ENCODE data around the gene C3orf18. TPM values are rescaled to one million over a fixed set of nuclear protein-coding genes. Genes with fewer than 3 reads are reported as not detected.
A peak's percentile ranks its signal among the peaks of the same experiment; 100 is the strongest.

Gene C3orf18
- total RNA-seq, 1 donor from 2014 or later, result 10.8 TPM

GRCh38 chr3:50550079-50550736 lies 17.3 kb downstream of the C3orf18 start:
- Histone ChIP-seq H3K4me1 (no peaks in the 10 kb centered on the region), H3K4me3 (no peak overlapping the region), H3K27ac (no peak overlapping the region), H3K9me3 (no peaks in the 10 kb centered on the region), H3K36me3 (no peaks in the 10 kb centered on the region), H3K27me3 (no peaks in the 10 kb centered on the region)
- TF ChIP-seq POLR2AphosphoS5 (IDR thresholded peaks at IDR 0.05; ENCODE audit: insufficient read depth in 1 of 2, low read depth in 1 of 2) (no peak), POLR2A (IDR thresholded peaks at IDR 0.05) (no peak), CTCF (IDR thresholded peaks at IDR 0.05) (peak; percentile 31 to 70 (median 47))
- DNase-seq (ENCODE audit: extremely low spot score in 2 of 2), result no peak
- intact Hi-C loops (cut with DNase I), result loop anchor here (5.0 kb wide), 1 partner anchor 113 kb away; no protein-coding TSS in a partner anchor

DNA sequence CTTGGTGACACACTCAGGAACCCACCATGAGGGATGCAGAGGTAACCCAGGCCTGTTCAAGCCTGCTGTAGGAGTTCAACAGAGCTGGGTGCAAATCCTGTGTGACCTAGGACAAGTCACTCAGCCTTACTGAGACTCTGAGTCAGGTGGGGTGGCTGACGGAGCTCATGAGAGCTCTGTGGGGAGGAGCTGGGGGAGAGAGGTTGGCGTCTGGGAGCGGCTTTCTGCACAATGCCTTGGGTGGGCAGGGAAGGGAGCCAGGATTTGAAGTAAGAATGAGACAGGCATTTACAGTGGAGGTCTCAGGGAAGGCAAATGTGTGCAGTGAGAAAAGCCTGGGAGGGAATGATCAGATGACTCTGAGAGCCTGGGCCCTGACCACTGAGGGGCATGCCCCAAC lies 18.3 kb downstream of the C3orf18 start:
- H3K4me1 ChIP-seq, result no peaks in the 10 kb centered on the region
- no peak overlapping the region for H3K27ac ChIP-seq
- DNase-seq (ENCODE audit: extremely low spot score in 2 of 2), result no peak
- intact Hi-C loops (cut with DNase I), result loop anchor here (5.0 kb wide), 1 partner anchor 192 kb away; the partner anchor contains the start of gene TMEM115
- H3K27me3 ChIP-seq, result no peaks in the 10 kb centered on the region
- TF ChIP-seq POLR2A (IDR thresholded peaks at IDR 0.05), result no peak
- no peak for TF ChIP-seq POLR2AphosphoS5 (IDR thresholded peaks at IDR 0.05; ENCODE audit: insufficient read depth in 1 of 2, low read depth in 1 of 2)
- TF ChIP-seq CTCF (IDR thresholded peaks at IDR 0.05), result no peak
- no peaks in the 10 kb centered on the region for H3K9me3 ChIP-seq
- H3K36me3 ChIP-seq, result no peaks in the 10 kb centered on the region
- no peak overlapping the region for H3K4me3 ChIP-seq

DNA sequence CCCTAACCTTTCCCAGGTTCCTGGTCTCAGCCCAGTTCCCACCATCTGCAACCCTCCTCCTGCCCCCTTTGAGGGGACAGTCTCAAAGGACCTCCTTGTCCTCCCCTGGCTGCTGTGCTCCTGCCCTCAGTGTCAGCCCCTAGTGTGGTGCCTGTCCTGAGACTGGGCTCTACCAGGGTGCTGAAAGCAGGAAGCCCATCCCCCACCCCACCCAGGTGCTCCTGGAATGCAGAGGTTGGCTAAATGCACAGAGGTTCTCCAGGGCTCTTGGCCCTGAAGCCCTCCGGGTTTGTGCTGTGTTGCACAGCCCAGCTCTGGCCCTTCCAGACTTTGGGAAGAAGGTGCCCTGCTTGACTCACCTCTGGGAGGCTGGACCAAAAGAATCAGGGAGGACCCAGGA lies 21.8 kb downstream of the C3orf18 start:
- no peak overlapping the region for H3K27ac ChIP-seq
- no peaks in the 10 kb centered on the region for H3K9me3 ChIP-seq
- intact Hi-C loops (cut with DNase I), result loop anchor here (5.0 kb wide), 1 partner anchor 188 kb away; the partner anchor contains the start of gene TMEM115
- H3K4me3 ChIP-seq, result no peak overlapping the region
- no peaks in the 10 kb centered on the region for H3K4me1 ChIP-seq
- no peak for TF ChIP-seq POLR2A (IDR thresholded peaks at IDR 0.05)
- no peak for TF ChIP-seq CTCF (IDR thresholded peaks at IDR 0.05)
- TF ChIP-seq POLR2AphosphoS5 (IDR thresholded peaks at IDR 0.05; ENCODE audit: insufficient read depth in 1 of 2, low read depth in 1 of 2), result no peak
- no peak for DNase-seq (ENCODE audit: extremely low spot score in 2 of 2)
- H3K36me3 ChIP-seq, result no peaks in the 10 kb centered on the region
- H3K27me3 ChIP-seq, result no peaks in the 10 kb centered on the region

DNA sequence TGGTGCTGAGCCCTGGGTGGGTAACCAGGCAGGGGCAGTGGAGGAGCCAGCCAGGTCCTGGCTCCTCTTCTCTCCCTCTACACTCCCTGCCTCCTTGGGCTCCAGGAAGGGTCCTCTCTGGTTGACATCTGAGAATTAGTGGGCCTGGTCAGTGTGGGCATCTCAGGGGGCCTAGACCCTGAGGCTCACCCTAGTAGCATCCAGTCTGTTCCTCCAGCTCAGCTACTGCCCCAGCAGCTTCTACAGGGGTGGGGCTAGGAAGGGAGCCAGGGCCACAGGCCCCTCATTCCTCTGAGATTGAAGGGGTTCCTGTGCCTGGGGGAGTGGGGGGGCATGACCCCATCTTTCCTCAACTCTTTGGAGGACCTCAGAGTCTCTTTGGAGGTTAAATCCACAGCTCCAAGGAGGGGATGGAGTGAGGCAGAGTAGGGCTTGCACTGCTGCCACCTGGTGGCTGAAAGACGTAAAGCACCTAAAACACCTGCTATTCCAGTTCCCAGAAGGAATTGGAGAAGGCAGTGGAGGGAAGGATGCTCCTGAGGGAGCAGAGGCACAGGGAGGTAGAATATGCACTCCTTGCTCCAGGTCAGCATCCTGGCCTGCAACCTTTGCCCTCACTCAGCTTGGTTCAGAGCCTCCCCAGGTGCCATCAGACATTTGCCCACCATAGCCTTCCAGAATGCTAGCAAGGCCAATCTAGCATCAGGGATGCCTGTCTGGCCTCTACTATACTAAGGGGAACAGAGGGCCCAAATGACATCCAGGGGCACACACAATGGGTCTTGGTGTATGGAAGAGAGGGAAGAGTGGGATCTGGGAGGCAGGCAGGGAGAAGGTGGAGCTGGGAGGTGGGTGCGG lies 25.1 kb downstream of the C3orf18 start:
- intact Hi-C loops (cut with DNase I), result no loop called here
- Histone ChIP-seq H3K36me3 (no peaks in the 10 kb centered on the region), H3K4me3 (no peak overlapping the region), H3K27me3 (no peaks in the 10 kb centered on the region), H3K9me3 (no peaks in the 10 kb centered on the region), H3K4me1 (no peaks in the 10 kb centered on the region), H3K27ac (no peak overlapping the region)
- no peak for DNase-seq (ENCODE audit: extremely low spot score in 2 of 2)
- TF ChIP-seq POLR2AphosphoS5 (IDR thresholded peaks at IDR 0.05; ENCODE audit: insufficient read depth in 1 of 2, low read depth in 1 of 2) (no peak), POLR2A (IDR thresholded peaks at IDR 0.05) (no peak), CTCF (IDR thresholded peaks at IDR 0.05) (peak; percentile 63 to 80 (median 63))

Data from vagina (tissue), 2 donors.